Hepatocyte (in vitro differentiated cells): ENCODE data around the gene TFE3. TPM values are rescaled to one million over a fixed set of nuclear protein-coding genes. Genes with fewer than 3 reads are reported as not detected.

Experiments
- DNase-seq: peaks from one replicate; pipeline ENCODE4 v3.0.0-alpha.2; 2016; ENCODE audit warnings: low spot score
- H2AFZ ChIP-seq: fragments of 200-600 bp; sonication (generic); 2 replicates; pipeline ENCODE4 v1.6.0; 2016; ENCODE audit warnings: antibody characterized with exemption, mild to moderate bottlenecking
- H3K27ac ChIP-seq: fragments of 200-600 bp; sonication (generic); 2 replicates; pipeline ENCODE4 v1.5.1; 2016; ENCODE audit warnings: mild to moderate bottlenecking
- H3K27me3 ChIP-seq: fragments of 200-600 bp; sonication (generic); 2 replicates; pipeline ENCODE4 v1.6.1; 2016
- H3K36me3 ChIP-seq: fragments of 200-600 bp; sonication (generic); replicated peaks from 2 replicates; pipeline ENCODE4 v1.5.1; 2016; ENCODE audit warnings: low read depth; ENCODE audit not compliant: insufficient read depth
- H3K4me1 ChIP-seq: fragments of 200-600 bp; sonication (generic); 2 replicates; pipeline ENCODE4 v1.5.1; 2016; ENCODE audit warnings: mild to moderate bottlenecking, moderate library complexity; ENCODE audit not compliant: insufficient read depth
- H3K4me2 ChIP-seq: fragments of 200-600 bp; sonication (generic); 2 replicates; pipeline ENCODE4 v1.6.0; 2016
- H3K4me3 ChIP-seq: fragments of 200-600 bp; sonication (generic); 2 replicates; pipeline ENCODE4 v1.5.1; 2016; ENCODE audit warnings: mild to moderate bottlenecking
- H3K79me2 ChIP-seq: fragments of 200-600 bp; sonication (generic); 2 replicates; pipeline ENCODE4 v1.6.0; 2017; ENCODE audit warnings: mild to moderate bottlenecking
- H3K9me2 ChIP-seq: fragments of 200-600 bp; sonication (generic); replicated peaks from 2 replicates; pipeline ENCODE4 v1.6.0; 2017; ENCODE audit warnings: mild to moderate bottlenecking; ENCODE audit not compliant: insufficient read depth
- H3K9me3 ChIP-seq: fragments of 200-600 bp; sonication (generic); 2 replicates; pipeline ENCODE4 v1.5.1; 2016; ENCODE audit warnings: low read depth, mild to moderate bottlenecking
- H4K20me1 ChIP-seq: fragments of 200-600 bp; sonication (generic); 2 replicates; pipeline ENCODE4 v1.6.0; 2016; ENCODE audit warnings: mild to moderate bottlenecking; ENCODE audit not compliant: insufficient read depth, poor library complexity, severe bottlenecking
- EZH2 ChIP-seq: fragments of 200-600 bp; sonication (generic); IDR thresholded peaks from 2 replicates; pipeline ENCODE4 v1.6.1; 2016; ENCODE audit warnings: antibody characterized with exemption, mild to moderate bottlenecking, borderline replicate concordance
- EZH2phosphoT487 ChIP-seq: fragments of 200-600 bp; sonication (generic); IDR thresholded peaks from one replicate; pipeline ENCODE4 v1.6.1; 2018; ENCODE audit warnings: antibody characterized with exemption, mild to moderate bottlenecking, low read depth, moderate library complexity; ENCODE audit not compliant: unreplicated experiment, severe bottlenecking
- WGBS: methylation state at CpG from one replicate; pipeline ENCODE4 v1.1.6; 2016; ENCODE audit warnings: low lambda C conversion rate; ENCODE audit errors: missing lambda C conversion rate; 5-methylcytosine and 5-hydroxymethylcytosine counted together
- polyA plus RNA-seq: library from polyadenylated mRNA; unstranded; fragments of >200 nt; fragmentation: Nextera tagmentation; extraction: Ambion mirVana; gene quantifications from 2 replicates; pipeline ENCODE4 v1.2.1, GENCODE V29; 2016
- total RNA-seq: library from RNA; depleted of rRNA; stranded (reverse); fragments of >200 nt; gene quantifications from 2 replicates; pipeline ENCODE4 v1.2.3, GENCODE V29; 2014
- TF ChIP-seq, protein P1 (sequence below): fragments of 200-600 bp; sonication (generic); IDR thresholded peaks from 2 replicates; pipeline ENCODE4 v1.5.1; 2016; ENCODE audit warnings: antibody characterized with exemption, mild to moderate bottlenecking; ENCODE audit not compliant: poor library complexity

The TFE3 gene, protein sequence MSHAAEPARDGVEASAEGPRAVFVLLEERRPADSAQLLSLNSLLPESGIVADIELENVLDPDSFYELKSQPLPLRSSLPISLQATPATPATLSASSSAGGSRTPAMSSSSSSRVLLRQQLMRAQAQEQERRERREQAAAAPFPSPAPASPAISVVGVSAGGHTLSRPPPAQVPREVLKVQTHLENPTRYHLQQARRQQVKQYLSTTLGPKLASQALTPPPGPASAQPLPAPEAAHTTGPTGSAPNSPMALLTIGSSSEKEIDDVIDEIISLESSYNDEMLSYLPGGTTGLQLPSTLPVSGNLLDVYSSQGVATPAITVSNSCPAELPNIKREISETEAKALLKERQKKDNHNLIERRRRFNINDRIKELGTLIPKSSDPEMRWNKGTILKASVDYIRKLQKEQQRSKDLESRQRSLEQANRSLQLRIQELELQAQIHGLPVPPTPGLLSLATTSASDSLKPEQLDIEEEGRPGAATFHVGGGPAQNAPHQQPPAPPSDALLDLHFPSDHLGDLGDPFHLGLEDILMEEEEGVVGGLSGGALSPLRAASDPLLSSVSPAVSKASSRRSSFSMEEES
- total RNA-seq (37.0 and 38.3 TPM in 2 replicates), polyA plus RNA-seq (59.8 and 80.0 TPM in 2 replicates)

DNA sequence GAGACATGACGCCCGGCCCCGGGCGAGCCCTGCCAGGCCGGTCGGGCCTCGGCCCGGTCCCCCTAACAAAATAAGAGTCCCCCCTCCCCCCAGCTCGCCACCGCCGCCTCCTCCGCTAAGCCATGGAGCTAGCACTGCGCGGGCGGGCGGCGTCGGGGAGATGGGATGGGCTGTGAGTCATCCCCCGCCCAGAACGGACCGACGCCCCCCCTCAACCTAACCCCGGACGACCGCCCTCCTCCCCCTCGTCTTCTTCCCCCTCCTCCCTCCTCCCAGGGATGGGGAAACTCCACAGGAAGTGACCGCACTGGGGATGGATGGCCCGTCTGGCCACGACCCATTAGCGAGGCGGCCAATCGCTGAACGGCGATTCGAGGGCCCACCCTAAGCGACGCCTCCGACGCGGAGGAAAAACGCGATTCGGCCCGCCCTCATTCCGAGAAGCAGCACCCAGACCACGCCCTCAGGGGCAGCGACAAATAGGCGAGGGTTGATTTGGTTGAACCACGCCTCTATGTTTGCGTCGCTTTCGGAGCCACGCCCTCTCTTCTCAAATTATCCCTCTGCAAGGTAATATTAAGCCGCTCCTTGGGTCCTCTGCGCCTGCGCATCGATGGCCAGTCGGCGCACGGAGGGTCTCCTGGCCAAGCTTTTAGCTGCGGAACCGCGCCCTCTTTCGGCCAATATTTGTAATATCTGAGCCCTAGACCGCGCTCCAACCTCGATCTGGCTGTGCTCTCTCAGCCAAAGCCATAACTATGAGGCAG lies at the start of gene TFE3:
TFE3 (minus strand) TSS at position 138 of the 767 bp plus-strand sequence; CDS start at position 7, 131 bp downstream.
- H3K27me3 ChIP-seq, result no peaks in the 10 kb centered on the region
- peaks cover 16% of the 10 kb centered on the region for H3K4me1 ChIP-seq
- no peaks in the 10 kb centered on the region for H3K9me2 ChIP-seq
- WGBS, result 35% methylated on average over 42 of the region's 67 CpGs
- H3K79me2 ChIP-seq, result peaks cover 37% of the 10 kb centered on the region
- H4K20me1 ChIP-seq, result no peaks in the 10 kb centered on the region
- H3K9me3 ChIP-seq, result no peaks in the 10 kb centered on the region
- H3K36me3 ChIP-seq, result no peaks in the 10 kb centered on the region
- TF ChIP-seq EZH2phosphoT487, result no peak
- TF ChIP-seq EZH2, result no peak
- TF ChIP-seq, protein P1, sequence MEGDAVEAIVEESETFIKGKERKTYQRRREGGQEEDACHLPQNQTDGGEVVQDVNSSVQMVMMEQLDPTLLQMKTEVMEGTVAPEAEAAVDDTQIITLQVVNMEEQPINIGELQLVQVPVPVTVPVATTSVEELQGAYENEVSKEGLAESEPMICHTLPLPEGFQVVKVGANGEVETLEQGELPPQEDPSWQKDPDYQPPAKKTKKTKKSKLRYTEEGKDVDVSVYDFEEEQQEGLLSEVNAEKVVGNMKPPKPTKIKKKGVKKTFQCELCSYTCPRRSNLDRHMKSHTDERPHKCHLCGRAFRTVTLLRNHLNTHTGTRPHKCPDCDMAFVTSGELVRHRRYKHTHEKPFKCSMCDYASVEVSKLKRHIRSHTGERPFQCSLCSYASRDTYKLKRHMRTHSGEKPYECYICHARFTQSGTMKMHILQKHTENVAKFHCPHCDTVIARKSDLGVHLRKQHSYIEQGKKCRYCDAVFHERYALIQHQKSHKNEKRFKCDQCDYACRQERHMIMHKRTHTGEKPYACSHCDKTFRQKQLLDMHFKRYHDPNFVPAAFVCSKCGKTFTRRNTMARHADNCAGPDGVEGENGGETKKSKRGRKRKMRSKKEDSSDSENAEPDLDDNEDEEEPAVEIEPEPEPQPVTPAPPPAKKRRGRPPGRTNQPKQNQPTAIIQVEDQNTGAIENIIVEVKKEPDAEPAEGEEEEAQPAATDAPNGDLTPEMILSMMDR, result peak; percentile 62
- H3K4me3 ChIP-seq, result peak within 1 kb of the TSS; percentile 69
- peak within 1 kb of the TSS; percentile 99 for H3K27ac ChIP-seq
- no peak within 1 kb of the TSS for H2AFZ ChIP-seq
- DNase-seq, result peak; percentile 98
- peak within 1 kb of the TSS; percentile 80 for H3K4me2 ChIP-seq

DNA sequence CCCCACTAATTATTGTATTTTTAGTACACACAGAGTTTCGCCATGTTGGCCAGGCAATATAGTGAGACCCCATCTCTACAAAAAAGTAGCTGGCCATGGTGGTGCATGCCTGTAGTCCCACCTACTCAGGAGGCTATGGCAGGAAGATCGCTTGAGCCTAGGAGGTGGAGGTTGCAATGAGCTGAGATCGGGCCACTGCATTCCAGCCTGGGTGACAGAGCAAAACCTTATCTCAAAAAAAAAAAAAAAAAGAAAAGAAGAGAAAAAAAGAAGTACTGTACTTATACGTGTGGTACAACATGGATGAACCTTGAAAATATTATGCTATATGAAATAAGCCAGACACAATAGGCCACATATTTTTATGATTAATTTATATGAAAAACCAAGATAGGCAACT lies 46.4 kb upstream of the TFE3 start:
- H3K9me3 ChIP-seq, result no peaks in the 10 kb centered on the region
- H3K79me2 ChIP-seq, result no peaks in the 10 kb centered on the region
- H2AFZ ChIP-seq, result no peak overlapping the region
- H3K36me3 ChIP-seq, result no peaks in the 10 kb centered on the region
- H3K4me3 ChIP-seq, result no peak overlapping the region
- H3K4me1 ChIP-seq, result no peaks in the 10 kb centered on the region
- 83% methylated on average over 4 of the region's 4 CpGs for WGBS
- no peak overlapping the region for H3K27ac ChIP-seq
- no peaks in the 10 kb centered on the region for H3K27me3 ChIP-seq
- no peak for TF ChIP-seq EZH2phosphoT487
- TF ChIP-seq EZH2, result no peak
- TF ChIP-seq, protein P1, result no peak
- H3K4me2 ChIP-seq, result no peak overlapping the region
- no peaks in the 10 kb centered on the region for H4K20me1 ChIP-seq
- H3K9me2 ChIP-seq, result no peaks in the 10 kb centered on the region
- DNase-seq, result no peak

DNA sequence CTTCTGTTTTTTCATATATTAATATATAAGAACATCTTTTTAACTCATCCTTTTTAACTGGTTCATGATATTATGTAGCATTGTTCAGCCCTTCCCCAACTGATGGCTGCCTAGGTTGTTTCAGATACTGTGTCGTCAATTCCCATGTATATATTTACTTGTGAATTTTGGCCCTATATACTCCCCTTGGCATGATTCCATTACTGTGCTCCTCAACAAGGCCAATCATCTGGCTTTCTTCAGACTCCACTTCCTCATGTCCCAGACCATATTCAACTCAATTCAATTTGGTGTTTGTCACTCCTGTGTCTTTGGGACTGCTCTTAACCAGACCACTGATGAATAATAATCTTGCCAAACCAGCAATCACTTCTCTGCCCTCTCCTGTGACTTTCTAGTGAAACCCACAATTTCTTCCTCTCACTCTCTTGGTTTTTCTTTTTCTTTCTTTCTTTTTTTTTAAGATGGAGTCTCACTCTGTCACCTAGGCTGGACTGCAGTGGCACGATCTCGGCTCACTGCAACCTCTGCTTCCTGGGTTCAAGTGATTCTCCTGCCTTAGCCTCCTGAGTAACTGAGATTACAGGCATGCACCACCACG lies 39.2 kb upstream of the TFE3 start:
- H3K27me3 ChIP-seq, result no peaks in the 10 kb centered on the region

More for the DNA sequence above, 39.2 kb upstream of the TFE3 start:
- Histone ChIP-seq H3K79me2 (peaks cover 4% of the 10 kb centered on the region), H3K27ac (no peak overlapping the region), H3K4me1 (no peaks in the 10 kb centered on the region), H3K9me3 (no peaks in the 10 kb centered on the region), H3K4me3 (no peak overlapping the region), H3K36me3 (no peaks in the 10 kb centered on the region), H4K20me1 (no peaks in the 10 kb centered on the region), H3K9me2 (no peaks in the 10 kb centered on the region), H2AFZ (no peak overlapping the region), H3K4me2 (no peak overlapping the region)
- no peak for DNase-seq
- TF ChIP-seq EZH2 (no peak), EZH2phosphoT487 (no peak)
- TF ChIP-seq, protein P1, result no peak
- WGBS, result 86% methylated on average over 4 of the region's 4 CpGs
